ENCODE data around the gene TGFBR3.

TGFBR3 gene

GRCh38 chr1:91777630-91778300, 108.2 kb downstream of the TGFBR3 start:
- DNase-seq, result no peak
- Histone ChIP-seq H3K27me3 (replicated peaks) (no peaks in the 10 kb centered on the region), H3K4me3 (ENCODE audit: low read depth, low read length) (no peak overlapping the region), H3K27ac (no peak overlapping the region), H3K36me3 (replicated peaks) (no peaks in the 10 kb centered on the region)
- TF ChIP-seq CTCF (IDR thresholded peaks at IDR 0.05; ENCODE audit: low read depth, low read length, missing control alignments), result no peak
- in situ Hi-C loops (cut with HindIII; ENCODE audit: low pct_ligation_motif_present, low sequenced_read_pairs), result no loop called here

GRCh38 chr1:91777196-91777595, 108.8 kb downstream of the TGFBR3 start:
- no peaks in the 10 kb centered on the region for H3K36me3 ChIP-seq (replicated peaks)
- H3K27me3 ChIP-seq (replicated peaks), result no peaks in the 10 kb centered on the region
- in situ Hi-C loops (cut with HindIII; ENCODE audit: low pct_ligation_motif_present, low sequenced_read_pairs), result no loop called here
- H3K4me3 ChIP-seq (ENCODE audit: low read depth, low read length), result no peak overlapping the region
- no peak for DNase-seq
- no peak overlapping the region for H3K27ac ChIP-seq
- TF ChIP-seq CTCF (IDR thresholded peaks at IDR 0.05; ENCODE audit: low read depth, low read length, missing control alignments), result no peak

- Histone ChIP-seq H3K27ac (no peak overlapping the region), H3K36me3 (replicated peaks) (no peaks in the 10 kb centered on the region), H3K4me3 (ENCODE audit: low read depth, low read length) (no peak overlapping the region), H3K27me3 (replicated peaks) (no peaks in the 10 kb centered on the region)
- DNase-seq, result no peak
- no peak for TF ChIP-seq CTCF (IDR thresholded peaks at IDR 0.05; ENCODE audit: low read depth, low read length, missing control alignments)
- in situ Hi-C loops (cut with HindIII; ENCODE audit: low pct_ligation_motif_present, low sequenced_read_pairs), result no loop called here
These were observed 109.7 kb downstream of the TGFBR3 start for GRCh38 chr1:91776068-91776794.

- H3K27ac ChIP-seq, result no peak overlapping the region
These were observed 110.7 kb downstream of the TGFBR3 start for GRCh38 chr1:91775227-91775626.

GRCh38 chr1:91774520-91775203, 111.3 kb downstream of the TGFBR3 start:
- TF ChIP-seq CTCF (IDR thresholded peaks at IDR 0.05; ENCODE audit: low read depth, low read length, missing control alignments), result no peak
- in situ Hi-C loops (cut with HindIII; ENCODE audit: low pct_ligation_motif_present, low sequenced_read_pairs), result no loop called here

More at GRCh38 chr1:91775227-91775626, 110.7 kb downstream of the TGFBR3 start:
- no peaks in the 10 kb centered on the region for H3K27me3 ChIP-seq (replicated peaks)
- no peak for TF ChIP-seq CTCF (IDR thresholded peaks at IDR 0.05; ENCODE audit: low read depth, low read length, missing control alignments)
- no peak overlapping the region for H3K4me3 ChIP-seq (ENCODE audit: low read depth, low read length)
- no peak for DNase-seq
- no peaks in the 10 kb centered on the region for H3K36me3 ChIP-seq (replicated peaks)
- in situ Hi-C loops (cut with HindIII; ENCODE audit: low pct_ligation_motif_present, low sequenced_read_pairs), result no loop called here

More at GRCh38 chr1:91774520-91775203, 111.3 kb downstream of the TGFBR3 start:
- Histone ChIP-seq H3K4me3 (ENCODE audit: low read depth, low read length) (no peak overlapping the region), H3K36me3 (replicated peaks) (no peaks in the 10 kb centered on the region), H3K27ac (no peak overlapping the region), H3K27me3 (replicated peaks) (no peaks in the 10 kb centered on the region)
- peak; percentile 55 for DNase-seq
